Activated naive CD4-positive, alpha-beta T cell treated with anti-CD3 and anti-CD28 coated beads, Interleukin-2, amount 50 U/mL, for 72 hours (primary cell): ENCODE measurements around the gene WTIP. TPM values are rescaled to one million over a fixed set of nuclear protein-coding genes. Genes with fewer than 3 reads are reported as not detected.
"Not testable (repeated sequence)": the region's sequence is repeated elsewhere in the genome, so short reads cannot be mapped to it uniquely, and the experiment has no call there.

ENCODE experiments used
- ATAC-seq, 2 donors: fragments of 150-1000 bp; cut with Tn5 transposase; 2 replicates each; pipeline ENCODE4 v1.10.0; 2021; ENCODE audit warnings: mild to moderate bottlenecking in 2 of 2, moderate library complexity in 2 of 2
- DNase-seq, 2 donors: peaks; one replicate each; pipeline ENCODE4 v3.0.0; 2021 to 2022; ENCODE audit warnings: low spot score in 2 of 2
- H3K27ac Mint-ChIP-seq, 2 donors: one replicate each; pipeline ENCODE4 v1.8.0; 2022; ENCODE audit warnings: mild to moderate bottlenecking in 2 of 2, mixed read lengths in 2 of 2
- H3K36me3 Mint-ChIP-seq, 2 donors: one replicate each; pipeline ENCODE4 v1.8.0; 2022; ENCODE audit warnings: mixed read lengths in 2 of 2
- H3K9me3 Mint-ChIP-seq, 2 donors: one replicate each; pipeline ENCODE4 v1.8.0; 2022; ENCODE audit warnings: mixed read lengths in 2 of 2
- total RNA-seq, 2 donors: library from RNA; stranded (reverse); gene quantifications; one replicate each; pipeline ENCODE4 v1.2.3, GENCODE V29; 2022

The WTIP gene
- total RNA-seq, 2 donors from 2014 or later, result 0.33 to 1.6 TPM

GRCh38 chr19:34474233-34474989, 7.1 kb upstream of the WTIP start:
- ATAC-seq (no peak), DNase-seq (no peak)
- Mint-ChIP-seq H3K27ac (peak overlapping the region; percentile 68 to 75), H3K36me3 (peaks cover 5 to 24% of the 10 kb centered on the region in 2 donors), H3K9me3 (no peaks in the 10 kb centered on the region)

GRCh38 chr19:34475026-34475974, 6.3 kb upstream of the WTIP start:
- ATAC-seq (peak; percentile 89 to 91), DNase-seq (peak in 1 of 2 donors; percentile 33)
- peak overlapping the region; percentile 44 to 75 for H3K27ac Mint-ChIP-seq
- no peaks in the 10 kb centered on the region for H3K9me3 Mint-ChIP-seq
- H3K36me3 Mint-ChIP-seq, result peaks cover 5 to 24% of the 10 kb centered on the region in 2 donors

- ATAC-seq (no peak), DNase-seq (no peak)
- Mint-ChIP-seq H3K9me3 (no peaks in the 10 kb centered on the region), H3K36me3 (peaks cover 5 to 21% of the 10 kb centered on the region in 2 donors), H3K27ac (peak overlapping the region in 1 of 2 donors; percentile 75)
These were observed 5.5 kb upstream of the WTIP start for GRCh38 chr19:34475975-34476594.

GRCh38 chr19:34478496-34478895, 3.1 kb upstream of the WTIP start:
- not testable (repeated sequence) for DNase-seq, ATAC-seq, H3K36me3 Mint-ChIP-seq, H3K9me3 Mint-ChIP-seq, H3K27ac Mint-ChIP-seq

GRCh38 chr19:34479396-34479795, 2.2 kb upstream of the WTIP start:
- peaks cover 7% of the 10 kb centered on the region in 2 donors for H3K36me3 Mint-ChIP-seq

GRCh38 chr19:34480491-34480890, 1.1 kb upstream of the WTIP start:
- no peak overlapping the region for H3K27ac Mint-ChIP-seq
- peaks cover 7% of the 10 kb centered on the region in 2 donors for H3K36me3 Mint-ChIP-seq
- no peak for ATAC-seq
- no peaks in the 10 kb centered on the region for H3K9me3 Mint-ChIP-seq
- no peak for DNase-seq

More at GRCh38 chr19:34479396-34479795, 2.2 kb upstream of the WTIP start:
- DNase-seq (peak in 1 of 2 donors; percentile 38), ATAC-seq (no peak)
- Mint-ChIP-seq H3K9me3 (no peaks in the 10 kb centered on the region), H3K27ac (no peak overlapping the region)

- DNase-seq, result peak in 1 of 2 donors; percentile 50
- Mint-ChIP-seq H3K9me3 (no peaks in the 10 kb centered on the region), H3K36me3 (peaks cover 7% of the 10 kb centered on the region in 2 donors), H3K27ac (no peak overlapping the region)
- ATAC-seq, result peak in 1 of 2 donors; percentile 23
These were observed 362 bp downstream of the WTIP start for GRCh38 chr19:34481861-34482379.

GRCh38 chr19:34482380-34483250, 1.1 kb downstream of the WTIP start:
- Mint-ChIP-seq H3K36me3 (peaks cover 7% of the 10 kb centered on the region in 2 donors), H3K27ac (peak overlapping the region in 1 of 2 donors; percentile 84), H3K9me3 (no peaks in the 10 kb centered on the region)
- peak in 1 of 2 donors; percentile 8 for ATAC-seq
- no peak for DNase-seq

- no peak for ATAC-seq
- Mint-ChIP-seq H3K9me3 (no peaks in the 10 kb centered on the region), H3K36me3 (peaks cover 7% of the 10 kb centered on the region in 2 donors), H3K27ac (no peak overlapping the region)
- peak in 1 of 2 donors; percentile 33 for DNase-seq
These were observed 2.8 kb downstream of the WTIP start for GRCh38 chr19:34484328-34484727.

GRCh38 chr19:34485831-34486230, 4.3 kb downstream of the WTIP start:
- ATAC-seq, result no peak
- Mint-ChIP-seq H3K27ac (no peak overlapping the region), H3K36me3 (peaks cover 7% of the 10 kb centered on the region in 2 donors), H3K9me3 (no peaks in the 10 kb centered on the region)
- DNase-seq, result peak in 1 of 2 donors; percentile 20

- Mint-ChIP-seq H3K36me3 (peaks cover 7% of the 10 kb centered on the region in 2 donors), H3K9me3 (no peaks in the 10 kb centered on the region), H3K27ac (peak overlapping the region in 1 of 2 donors; percentile 39)
- DNase-seq (no peak), ATAC-seq (no peak)
These were observed 6.1 kb downstream of the WTIP start for GRCh38 chr19:34487651-34488051.

- no peak overlapping the region for H3K27ac Mint-ChIP-seq
- no peaks in the 10 kb centered on the region for H3K36me3 Mint-ChIP-seq
- no peaks in the 10 kb centered on the region for H3K9me3 Mint-ChIP-seq
- ATAC-seq (no peak), DNase-seq (no peak)
These were observed 7.6 kb downstream of the WTIP start for GRCh38 chr19:34489175-34489574.

GRCh38 chr19:34490141-34490766, 8.7 kb downstream of the WTIP start:
- ATAC-seq (no peak), DNase-seq (no peak)
- no peaks in the 10 kb centered on the region for H3K9me3 Mint-ChIP-seq
- no peak overlapping the region for H3K27ac Mint-ChIP-seq
- no peaks in the 10 kb centered on the region for H3K36me3 Mint-ChIP-seq

- DNase-seq (no peak), ATAC-seq (no peak)
- H3K36me3 Mint-ChIP-seq, result no peaks in the 10 kb centered on the region
- no peak overlapping the region for H3K27ac Mint-ChIP-seq
- no peaks in the 10 kb centered on the region for H3K9me3 Mint-ChIP-seq
These were observed 11.6 kb downstream of the WTIP start for GRCh38 chr19:34493038-34493648.

GRCh38 chr19:34493649-34494044, 12.1 kb downstream of the WTIP start:
- DNase-seq (no peak), ATAC-seq (no peak)
- no peaks in the 10 kb centered on the region for H3K9me3 Mint-ChIP-seq
- H3K36me3 Mint-ChIP-seq, result no peaks in the 10 kb centered on the region
- peak overlapping the region in 1 of 2 donors; percentile 32 for H3K27ac Mint-ChIP-seq
